NCI-H748 (cell line): Measurements from ENCODE around the gene TCF19.
"Not testable (repeated sequence)": the region's sequence is repeated elsewhere in the genome, so short reads cannot be mapped to it uniquely, and the experiment has no call there.

Experiments
- DNase-seq: peaks from one replicate; lab custom pipeline; 2025; ENCODE audit not compliant: unreplicated experiment; lab: John Stamatoyannopoulos, UW

TCF19 gene

DNA sequence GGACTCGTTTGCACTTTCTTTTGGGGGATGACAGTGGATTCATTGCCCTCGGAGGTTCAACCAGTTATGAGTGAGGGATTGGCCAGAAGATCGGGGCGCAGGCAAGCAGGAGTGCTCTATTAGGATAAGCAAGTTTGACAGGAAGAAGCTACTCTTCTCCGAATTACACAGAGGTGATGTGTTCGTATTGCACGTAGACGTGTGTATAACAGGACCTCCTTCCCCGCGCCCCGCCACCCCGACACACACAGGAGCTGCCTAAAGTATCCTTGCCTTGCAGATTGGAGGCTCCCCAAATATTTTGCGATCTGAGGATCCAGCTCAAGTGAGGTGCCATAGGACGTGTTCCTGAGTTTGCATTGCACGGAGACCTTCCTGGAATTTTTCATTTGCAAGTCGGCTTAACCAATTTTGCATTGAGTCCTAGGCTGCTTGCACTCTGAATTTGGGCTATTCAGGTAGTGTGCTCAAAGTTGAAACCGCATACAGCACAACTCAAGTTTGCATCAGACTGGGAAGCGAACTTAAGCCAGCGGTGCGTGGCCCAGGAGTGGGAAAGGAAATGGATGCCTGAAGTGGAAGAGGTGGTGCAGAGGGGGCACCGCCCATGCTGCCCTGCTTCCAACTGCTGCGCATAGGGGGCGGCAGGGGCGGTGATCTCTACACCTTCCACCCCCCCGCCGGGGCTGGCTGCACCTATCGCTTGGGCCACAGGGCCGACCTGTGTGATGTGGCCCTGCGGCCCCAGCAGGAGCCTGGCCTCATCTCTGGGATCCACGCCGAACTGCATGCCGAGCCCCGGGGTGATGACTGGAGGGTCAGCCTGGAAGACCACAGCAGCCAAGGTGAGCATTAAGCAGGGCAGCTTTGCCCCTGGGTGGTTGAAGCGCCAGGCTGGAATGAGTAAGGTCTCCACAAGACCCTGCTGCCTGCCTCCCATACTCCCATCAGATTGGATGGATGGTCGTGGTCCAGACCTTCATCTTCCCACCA lies 770 bp downstream of the TCF19 start:
- peak; percentile 68 for DNase-seq

DNA sequence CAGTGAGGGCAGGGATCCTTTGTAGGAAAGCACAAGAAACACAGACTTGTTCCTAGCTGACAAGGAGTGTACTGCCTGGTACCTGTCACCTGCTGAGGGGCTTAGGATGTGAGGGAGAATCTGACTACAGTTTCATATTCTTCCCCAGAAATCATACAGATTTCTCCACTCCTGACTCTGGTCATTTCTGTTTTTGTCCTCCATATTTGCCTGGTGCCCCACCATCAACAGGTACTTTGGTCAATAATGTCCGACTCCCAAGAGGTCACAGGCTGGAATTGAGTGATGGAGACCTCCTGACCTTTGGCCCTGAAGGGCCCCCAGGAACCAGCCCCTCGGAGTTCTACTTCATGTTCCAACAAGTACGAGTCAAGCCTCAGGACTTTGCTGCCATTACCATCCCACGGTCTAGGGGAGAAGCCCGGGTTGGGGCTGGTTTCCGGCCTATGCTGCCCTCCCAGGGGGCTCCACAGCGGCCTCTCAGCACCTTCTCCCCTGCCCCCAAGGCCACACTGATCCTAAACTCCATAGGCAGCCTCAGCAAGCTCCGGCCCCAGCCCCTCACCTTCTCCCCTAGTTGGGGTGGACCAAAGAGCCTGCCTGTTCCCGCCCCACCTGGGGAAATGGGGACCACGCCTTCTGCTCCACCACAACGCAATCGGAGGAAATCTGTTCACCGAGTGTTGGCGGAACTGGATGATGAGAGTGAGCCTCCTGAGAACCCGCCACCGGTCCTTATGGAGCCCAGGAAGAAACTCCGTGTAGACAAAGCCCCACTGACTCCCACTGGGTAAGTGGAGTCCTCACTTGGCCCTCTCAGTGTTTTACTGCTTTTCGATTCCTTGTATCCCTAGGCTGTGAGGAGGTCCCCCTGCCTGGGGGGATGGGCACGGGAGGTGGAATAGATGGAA lies 3.1 kb downstream of the TCF19 start:
- no peak for DNase-seq

DNA sequence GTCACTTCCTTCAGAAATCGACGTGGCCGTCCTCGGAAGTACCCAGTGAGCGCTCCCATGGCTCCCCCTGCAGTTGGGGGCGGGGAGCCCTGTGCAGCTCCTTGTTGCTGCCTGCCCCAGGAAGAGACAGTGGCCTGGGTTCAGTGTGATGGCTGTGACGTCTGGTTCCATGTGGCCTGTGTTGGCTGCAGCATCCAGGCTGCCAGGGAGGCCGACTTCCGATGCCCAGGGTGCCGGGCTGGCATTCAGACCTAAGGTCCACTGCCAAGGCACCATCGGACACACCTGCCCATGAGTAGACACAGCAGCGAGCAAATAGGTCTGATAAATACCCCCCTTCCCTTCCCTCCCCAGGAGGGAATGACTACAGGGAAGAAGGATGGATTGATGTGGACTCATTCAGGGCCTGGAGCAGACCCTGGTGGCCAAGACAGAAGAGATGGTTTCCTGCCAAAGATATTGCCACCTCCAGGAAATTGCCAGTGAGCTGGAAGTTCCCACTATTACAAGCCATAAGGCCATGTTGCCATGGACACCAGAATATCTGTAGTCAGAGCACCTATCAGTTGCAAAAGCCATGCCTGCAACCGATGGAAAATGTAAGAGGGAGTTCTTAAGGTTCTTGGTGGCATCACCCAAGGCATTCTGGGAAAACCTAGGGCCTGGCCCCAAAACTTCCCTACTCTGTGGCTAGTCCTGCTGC lies 4.2 kb downstream of the TCF19 start:
- no peak for DNase-seq

DNA sequence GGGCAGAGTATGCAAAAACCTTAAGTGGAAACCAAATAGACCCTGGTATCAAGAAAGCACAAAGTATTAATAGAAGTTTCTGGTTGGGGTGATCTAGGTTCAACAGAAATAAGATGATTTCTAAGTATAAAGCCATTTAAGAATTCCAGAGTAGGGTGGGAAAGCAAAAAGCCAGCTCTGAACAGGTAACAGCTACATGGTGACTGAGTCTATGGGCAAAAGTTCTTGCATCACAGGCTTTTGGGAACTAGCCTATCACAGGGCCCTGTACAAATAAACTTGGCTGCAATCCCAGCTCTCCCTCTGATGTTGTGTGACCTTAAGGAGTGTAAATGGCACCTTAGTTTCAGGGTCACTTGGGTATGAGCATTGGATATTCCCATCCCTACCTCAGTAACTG lies 5.5 kb downstream of the TCF19 start:
- DNase-seq = no peak

DNA sequence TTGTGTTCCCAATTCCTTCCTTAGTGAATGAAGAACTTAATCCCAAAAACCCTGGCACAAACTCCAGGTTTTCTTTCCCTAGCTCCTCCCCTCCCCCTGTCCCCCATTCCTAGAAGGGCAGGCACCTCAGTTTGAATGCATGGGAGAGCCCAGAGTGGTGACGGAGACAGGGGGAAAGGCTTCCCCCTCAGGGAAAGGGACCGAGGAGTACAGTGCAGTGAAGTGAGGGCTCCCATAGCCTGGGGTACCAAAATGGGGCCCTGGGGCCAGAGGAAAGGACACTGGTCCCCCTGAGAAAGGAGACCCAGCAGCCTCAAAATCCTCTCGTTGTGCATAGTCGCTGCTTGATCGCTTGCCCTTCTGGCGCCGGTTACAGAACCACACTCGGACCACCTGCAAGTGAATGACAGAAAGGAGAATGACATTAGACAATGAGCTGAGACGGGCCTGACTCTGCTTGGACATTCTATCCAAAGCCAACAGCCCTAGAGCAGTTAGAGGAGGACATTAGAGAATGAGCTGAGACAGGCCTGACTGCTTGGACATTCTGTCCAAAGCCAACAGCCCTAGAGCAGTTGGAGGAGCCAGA lies 6.2 kb downstream of the TCF19 start:
- not testable (repeated sequence) for DNase-seq

DNA sequence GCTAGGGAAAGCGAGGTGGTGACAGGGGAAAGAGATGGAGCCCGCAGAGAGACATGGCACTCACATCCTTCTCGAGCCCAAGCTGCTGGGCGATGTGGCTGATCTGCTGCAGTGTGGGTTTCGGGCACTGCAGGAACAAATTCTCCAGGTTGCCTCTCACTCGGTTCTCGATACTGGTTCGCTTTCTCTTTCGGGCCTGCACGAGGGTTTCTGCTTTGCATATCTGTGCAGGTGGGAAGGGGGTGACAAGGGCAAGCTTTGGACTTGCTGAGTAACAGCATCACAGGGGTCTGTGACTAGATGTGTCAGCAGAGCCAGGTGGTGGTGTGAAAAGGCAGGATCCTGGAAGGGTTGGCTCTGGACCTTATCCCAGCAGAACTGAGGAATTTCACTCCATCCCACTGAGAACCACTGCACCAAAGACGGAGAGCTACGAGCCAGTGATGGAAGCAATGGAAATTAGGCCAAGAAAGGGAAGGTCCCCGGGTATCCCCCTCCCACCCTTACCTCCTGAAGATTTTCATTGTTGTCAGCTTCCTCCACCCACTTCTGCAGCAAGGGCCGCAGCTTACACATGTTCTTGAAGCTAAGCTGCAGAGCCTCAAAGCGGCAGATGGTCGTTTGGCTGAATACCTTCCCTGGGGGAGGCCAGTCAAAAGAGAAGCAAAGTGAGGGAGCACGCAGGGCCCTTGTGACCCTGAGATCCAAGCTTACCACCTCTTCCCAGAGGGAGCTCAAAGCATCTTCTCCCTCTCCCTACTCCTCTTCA lies 6.9 kb downstream of the TCF19 start:
- DNase-seq = not testable (repeated sequence)

DNA sequence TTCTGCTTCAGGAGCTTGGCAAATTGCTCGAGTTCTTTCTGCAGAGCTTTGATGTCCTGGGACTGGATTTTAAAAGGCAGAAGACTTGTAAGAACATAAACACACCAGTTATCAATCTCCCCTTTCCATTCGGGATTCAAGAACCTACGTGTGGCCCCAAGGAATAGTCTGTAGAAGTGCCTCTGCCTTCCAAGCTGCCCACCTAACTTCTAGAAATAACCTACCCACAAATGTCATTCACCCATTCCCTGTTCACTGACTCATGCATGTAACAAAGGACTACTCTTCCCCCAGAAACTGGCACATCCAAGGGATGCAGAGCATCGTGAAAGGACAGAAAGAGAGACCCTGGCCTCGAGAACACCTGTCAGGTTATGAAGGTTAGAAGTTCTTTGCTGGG lies 7.6 kb downstream of the TCF19 start:
- no peak for DNase-seq

DNA sequence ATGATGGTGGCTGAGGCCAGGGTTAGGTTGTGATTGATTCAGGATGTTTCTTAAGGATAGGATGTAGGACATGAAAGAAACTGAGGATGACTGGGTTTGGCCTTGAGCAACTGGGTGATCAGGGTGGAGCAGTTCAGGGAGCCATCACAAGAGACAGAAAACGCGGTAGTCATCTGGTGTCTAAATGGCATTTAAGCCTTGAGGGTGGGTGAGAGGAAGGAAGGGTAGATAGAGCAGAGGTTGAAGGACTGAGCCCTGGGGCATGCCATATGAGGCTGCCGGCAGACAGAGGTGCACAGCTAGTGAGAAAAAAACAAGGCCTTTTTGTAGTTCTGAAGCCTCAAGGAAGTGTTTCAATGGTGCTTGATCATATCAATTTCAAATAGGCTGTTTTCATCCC lies 10.2 kb downstream of the TCF19 start:
- no peak for DNase-seq

DNA sequence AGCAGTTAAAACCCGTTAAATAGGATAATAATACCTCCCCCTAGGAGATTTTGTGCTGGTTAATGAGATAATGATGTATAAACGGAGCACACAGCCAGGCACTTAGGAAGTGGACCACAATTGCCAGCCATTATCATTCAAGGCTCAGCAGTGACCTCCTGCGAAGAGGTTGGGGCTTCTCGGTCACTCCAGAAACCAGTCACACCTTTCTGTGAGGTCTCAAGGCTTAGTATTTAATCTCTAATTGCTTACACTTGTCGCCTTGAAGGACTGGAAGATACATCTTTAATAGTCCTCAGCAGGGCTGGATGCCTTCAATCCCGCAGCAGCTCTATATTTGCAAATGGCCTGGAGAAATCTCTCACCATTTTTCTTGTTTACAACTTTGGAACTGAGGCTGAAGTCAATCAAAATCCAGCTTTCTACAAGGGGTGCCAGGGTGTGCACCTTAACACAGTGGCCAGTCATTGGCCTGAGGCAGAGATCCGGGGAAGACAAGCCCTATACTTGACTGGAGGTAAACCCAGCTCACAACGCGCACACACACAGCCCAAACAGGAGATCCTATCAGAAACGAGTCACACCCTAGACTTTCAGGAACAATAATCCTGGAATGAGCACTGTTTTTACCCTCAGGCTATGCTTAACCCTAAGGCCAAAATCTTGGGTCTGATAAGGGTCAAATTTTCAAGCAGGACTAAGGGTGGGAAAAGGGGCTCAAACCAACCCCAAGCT lies 10.9 kb downstream of the TCF19 start:
- no peak for DNase-seq

DNA sequence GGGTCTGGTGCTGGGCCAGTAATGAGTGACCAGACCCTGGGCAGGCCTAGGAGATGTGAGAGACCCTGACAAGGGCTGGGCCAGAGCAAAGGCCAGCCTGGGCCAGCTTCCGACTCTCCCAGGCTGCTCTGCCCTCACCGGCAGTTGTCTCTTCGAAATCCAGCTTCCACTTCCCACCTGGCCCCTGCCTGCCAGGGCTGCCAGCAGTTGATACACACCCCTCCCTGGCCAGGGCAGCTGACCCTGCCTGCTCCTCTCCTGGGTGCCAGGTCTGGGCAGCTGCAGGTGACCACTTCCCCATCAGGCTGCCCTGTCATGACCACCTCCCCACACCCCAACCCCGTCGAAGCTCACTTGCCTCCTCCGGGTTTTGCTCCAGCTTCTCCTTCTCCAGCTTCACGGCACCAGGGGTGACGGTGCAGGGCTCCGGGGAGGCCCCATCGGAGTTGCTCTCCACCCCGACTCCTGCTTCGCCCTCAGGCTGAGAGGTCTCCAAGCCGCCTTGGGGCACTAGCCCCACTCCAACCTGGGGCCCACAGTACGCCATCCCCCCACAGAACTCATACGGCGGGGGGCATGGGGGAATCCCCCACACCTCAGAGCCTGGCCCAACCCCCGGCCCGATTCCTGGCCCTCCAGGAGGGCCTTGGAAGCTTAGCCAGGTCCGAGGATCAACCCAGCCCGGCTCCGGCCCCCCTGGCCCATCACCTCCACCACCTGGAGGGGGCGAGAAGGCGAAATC lies 11.6 kb downstream of the TCF19 start:
- DNase-seq = not testable (repeated sequence)

DNA sequence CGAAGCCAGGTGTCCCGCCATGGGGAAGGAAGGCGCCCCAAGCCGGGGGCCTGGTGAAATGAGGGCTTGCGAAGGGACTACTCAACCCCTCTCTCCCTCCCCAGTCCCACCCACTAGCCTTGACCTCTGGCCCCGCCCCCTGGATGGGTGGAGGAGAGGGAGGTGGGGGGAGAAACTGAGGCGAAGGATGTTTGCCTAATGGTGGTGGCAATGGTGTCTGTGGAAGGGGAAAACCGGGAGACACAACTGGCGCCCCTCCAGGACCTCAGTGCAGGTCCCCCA lies 12.2 kb downstream of the TCF19 start, which contains the start of gene POU5F1:
Gene POU5F1, minus strand, starts transcription at position 83 of the 282 bp plus-strand sequence. Its CDS starts 62 bp downstream, at position 21.
- no peak for DNase-seq

DNA sequence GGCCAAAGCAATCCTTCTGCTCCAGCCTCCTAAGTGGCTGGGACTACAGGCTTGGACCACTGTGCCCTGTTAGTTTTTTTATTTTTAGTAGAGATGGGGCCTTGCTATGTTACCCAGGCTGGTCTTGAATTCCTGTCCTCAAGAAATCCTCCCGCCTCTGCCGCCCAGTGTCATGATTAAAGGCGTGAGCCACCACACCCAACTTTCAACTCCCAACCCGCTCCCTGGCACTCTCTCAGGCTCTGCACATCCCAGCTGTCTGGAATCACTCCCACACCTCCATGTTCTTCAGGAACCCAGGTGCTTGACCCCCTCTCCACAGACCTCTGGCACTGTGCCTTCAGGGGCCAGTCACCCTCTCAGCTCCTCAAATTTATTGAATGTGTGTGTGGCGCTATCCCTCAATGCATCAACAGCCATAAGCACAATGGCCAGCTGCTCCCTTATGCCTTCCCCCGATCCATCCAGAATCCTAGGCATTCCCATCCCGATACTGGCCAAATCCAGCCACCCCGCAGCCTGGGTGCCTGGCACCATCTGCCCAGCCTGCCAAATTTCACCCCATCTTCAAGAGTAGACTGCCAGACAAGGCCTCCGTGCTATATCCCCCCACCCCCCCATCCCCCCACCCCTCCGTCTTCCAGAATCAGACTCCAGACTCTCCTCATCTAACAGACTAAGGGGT lies 12.7 kb downstream of the TCF19 start:
- DNase-seq = no peak

DNA sequence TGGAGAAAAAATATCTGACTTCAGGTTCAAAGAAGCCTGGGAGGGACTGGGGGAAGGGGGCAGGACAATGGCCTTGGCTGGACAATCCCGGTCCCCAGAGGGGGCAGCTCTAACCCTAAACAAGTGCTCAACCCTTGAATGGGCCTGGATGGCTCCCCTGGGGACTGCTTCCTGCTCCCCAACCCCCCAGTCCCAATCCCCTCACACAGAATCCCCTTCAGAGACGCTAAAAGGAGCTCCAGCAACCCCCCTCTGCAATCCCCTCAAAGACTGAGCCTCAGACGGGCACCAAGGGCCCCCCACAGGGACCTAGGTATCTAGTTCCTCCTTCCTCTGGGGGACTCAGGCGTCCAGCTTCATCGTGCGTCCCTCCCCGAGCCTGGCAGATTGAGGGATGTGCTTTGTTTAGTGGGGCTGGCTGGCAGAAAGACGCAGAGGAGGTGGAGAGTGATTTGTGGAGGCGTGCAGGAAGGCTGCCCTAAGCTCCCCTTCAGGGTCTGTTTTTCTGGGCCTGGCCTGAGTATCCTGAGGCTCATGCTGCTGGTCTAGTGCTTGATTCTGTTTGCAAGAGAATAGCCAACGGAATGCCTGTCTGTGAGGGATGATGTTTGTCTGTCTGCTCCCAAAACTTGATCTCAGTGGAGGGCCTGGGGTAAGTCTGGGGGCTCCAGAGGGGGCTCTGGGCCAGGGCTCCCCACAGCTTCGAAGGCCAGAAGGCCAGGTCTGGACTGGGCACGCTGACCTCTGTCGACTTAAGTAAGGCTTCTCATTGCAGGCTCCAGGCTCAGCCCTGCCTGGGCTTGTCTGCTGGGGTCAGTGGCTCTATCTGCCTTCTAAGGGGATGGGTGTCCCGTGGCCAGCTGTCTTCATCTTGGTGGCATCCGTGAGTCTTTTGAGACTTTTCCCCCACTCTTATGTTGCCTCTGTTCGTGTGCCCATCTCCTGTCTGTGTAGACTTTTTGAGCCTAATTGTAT lies 13.8 kb downstream of the TCF19 start:
- DNase-seq = no peak

DNA sequence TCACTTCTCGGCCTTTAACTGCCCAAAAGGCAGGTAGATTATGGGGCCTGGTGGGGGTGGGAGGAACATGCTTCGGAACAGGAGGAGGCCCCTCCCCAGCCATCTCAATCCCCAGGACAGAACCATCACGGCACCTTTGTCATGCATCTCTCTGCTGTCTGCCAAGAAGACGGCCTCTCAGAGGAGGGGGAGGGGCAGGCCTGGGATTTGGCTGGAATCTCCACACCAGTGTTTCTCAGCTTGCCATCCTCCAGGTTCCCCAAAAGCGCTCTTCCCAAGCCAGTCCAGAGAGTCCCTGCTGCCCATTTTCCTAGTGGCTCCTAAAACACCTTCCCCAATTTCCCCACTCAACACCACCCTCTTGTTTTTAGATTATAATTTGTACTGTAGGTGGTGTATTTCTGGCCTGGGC lies 14.6 kb downstream of the TCF19 start:
- no peak for DNase-seq

DNA sequence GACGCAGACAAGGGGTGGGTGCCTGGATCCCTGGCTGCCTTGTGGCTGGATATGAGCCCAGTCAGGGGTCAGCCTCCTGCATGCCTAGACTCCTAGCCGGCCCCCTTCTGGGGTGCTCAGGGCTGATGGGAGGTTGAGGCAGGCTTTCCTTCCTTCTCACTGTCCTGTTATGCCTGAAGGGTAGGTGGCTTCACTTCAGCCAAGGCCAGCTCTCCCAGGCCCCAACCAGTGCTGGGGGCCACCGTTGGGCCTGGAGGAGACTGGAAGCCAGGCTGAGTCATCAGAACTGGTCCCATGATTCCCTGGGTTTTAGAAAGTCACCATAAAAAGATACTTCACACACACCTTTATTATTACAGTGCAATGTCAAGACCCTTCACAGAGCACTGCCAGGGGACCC lies 15.0 kb downstream of the TCF19 start:
- no peak for DNase-seq

DNA sequence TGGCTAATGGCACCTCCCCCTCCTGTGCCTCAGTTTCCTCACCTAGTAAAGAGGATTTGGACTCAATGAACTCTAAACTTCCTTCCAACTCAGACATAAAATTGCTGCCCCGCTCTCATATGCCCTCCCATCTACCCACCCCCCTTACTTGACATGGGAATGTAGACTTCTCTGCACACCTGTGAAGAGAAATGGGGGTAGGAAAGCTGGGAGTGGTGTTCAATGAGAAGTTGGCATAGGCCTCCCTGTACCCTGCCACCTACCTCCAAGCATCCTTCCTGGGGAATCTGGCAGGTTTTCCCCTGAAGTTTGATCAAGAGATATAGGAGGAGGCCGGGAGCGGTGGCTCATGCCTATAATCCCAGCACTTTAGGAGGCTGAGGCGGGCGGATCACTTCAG lies 16.0 kb downstream of the TCF19 start:
- DNase-seq = no peak

DNA sequence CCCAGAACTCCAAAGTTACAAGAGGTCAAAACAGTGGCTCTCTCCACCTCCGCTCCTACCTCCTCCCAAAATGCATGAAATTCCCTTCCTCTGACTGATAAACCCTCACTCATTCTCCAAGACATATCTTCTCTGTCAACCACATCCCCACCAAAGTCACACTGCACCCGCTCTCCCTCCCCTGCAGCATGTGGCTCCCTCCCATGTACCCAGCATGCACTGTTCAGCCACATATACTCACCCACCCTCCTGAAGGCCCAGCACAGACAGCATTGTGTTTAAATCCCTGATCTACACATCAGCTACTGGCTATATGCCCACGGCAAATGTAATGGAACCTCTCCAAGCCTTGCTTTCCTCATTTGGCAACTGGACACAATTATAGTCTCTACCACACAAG lies 17.6 kb downstream of the TCF19 start:
- DNase-seq = no peak
